ENCODE measurements around the gene VSIR.

Gene VSIR

DNA sequence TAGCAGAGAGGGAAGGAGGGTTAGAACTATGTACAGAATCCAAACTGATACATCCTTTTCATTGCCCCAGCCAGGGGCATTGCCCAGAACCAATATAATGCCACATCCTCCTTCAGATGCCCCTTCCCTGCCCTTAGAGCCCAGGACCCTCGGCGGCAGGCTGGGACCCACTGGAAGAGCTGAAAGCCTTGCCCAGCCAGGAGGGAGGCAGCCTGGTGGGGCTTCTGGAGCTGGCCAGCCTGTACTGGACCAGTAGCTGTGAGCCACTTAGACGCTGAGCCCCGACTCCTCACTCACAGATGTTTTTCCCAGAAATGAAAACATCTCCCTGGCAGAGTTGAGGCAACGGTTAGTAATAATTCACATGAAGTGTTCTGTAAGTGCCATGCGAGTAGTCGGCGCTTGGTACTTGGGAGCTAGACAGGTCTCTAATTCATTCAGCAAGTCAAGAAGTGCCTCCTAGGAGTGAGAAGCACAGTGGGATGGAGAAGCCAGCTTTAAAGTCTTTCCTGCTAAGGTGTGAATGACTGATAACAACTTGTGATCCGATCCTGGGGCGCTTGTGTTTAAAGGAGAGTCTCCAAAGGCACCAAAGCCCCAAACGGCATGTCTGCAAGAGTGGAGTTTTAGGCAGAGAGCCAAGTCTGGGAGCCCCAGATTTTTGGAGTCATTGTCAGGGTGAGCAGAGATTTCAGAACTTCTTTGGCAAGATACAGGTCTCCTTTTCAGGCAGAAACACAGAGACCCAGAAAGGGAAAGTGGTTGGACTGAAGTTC is 9.8 kb downstream of the VSIR start:
- DNase-seq, result no peak

DNA sequence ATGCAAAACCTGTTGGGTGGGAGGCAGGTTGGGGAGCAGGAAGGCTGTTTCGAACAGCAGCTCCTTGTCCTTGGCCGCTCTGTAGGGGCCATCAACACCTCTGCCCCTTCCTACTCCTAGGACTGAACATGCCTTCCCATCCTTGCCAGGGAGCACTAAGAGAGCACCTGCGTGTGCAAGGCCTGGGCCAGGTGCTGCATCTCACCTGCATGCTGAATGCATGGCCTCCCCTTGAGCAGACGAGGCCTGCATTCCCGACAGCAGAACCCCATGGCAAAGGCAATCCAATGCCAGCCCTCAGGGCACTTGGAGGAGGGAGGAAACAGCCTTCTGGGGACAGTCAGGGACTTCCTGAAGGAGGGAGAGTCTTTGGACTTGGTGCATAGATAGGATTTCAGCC is 11.0 kb downstream of the VSIR start:
- no peak for DNase-seq

DNA sequence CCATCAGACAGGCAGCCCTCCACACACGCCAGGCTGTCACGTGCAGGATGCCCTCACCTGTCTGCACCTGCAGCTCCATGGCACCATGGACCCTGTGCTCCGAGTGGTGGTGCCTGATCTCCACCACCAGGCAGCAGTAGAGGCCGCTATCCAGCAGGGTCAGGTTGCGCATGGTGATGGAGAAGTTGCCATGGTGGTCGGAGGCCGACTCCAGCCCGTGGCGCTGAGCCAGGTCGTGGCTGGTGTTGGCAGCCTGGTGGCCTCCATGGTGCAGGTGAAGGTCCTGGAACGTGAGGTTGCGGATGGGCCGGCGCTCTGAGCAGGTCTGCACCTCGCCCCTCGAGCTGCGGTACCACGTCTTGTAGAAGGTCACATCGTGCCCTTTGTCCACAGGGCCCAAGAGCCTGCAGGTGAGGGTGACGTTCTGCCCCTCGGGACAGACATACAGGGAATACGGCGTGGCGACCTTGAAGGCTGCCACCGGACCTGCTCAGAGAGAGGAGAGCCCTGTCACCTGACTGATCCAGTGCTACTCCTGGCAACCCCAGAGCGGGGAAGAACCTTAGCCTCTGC is 11.7 kb downstream of the VSIR start:
- DNase-seq, result no peak

DNA sequence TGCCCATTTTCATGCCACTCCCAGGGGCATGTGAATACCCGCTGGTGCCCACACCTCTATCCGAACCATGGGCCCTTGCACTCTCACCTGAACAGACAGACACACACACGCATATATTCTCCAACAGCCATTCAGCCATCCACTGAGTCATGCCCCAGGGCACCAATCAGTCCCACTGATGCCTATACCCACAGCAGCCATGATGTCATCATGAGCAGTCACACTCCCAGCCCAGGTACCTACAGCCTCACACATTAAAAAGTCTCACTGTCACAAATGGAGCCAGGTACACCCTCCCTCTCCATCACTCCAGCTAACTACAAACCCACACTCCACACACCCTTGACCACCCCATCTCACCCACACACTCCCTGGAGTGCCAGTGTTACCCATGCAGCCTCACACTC is 12.2 kb downstream of the VSIR start:
- DNase-seq, result no peak

DNA sequence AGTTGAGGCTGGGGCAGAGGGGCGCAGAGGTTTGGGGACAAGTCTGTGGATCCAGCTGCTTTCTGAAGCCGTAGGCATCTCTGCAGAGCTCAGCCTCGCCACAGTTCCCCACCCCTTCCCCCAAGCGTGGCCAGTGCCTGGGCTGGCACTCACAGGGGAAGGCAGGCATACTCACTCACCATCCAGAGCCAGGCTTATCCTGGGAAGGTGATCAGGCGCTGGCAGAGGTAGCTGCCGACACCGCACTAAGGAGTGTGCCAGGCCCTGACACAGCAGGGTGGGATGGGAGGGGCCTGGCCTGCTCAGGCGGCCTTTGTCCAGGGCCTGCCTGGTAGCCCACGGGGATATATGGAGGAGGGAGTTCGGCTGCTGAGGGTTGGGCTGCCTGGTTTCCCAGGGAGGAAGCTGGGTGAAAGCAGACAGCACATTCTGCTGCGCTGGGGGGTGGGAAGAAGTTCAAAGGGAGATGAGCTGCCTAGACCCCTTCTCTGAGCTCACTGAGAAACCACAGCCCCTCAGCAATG is 15.9 kb downstream of the VSIR start:
- DNase-seq, result no peak

DNA sequence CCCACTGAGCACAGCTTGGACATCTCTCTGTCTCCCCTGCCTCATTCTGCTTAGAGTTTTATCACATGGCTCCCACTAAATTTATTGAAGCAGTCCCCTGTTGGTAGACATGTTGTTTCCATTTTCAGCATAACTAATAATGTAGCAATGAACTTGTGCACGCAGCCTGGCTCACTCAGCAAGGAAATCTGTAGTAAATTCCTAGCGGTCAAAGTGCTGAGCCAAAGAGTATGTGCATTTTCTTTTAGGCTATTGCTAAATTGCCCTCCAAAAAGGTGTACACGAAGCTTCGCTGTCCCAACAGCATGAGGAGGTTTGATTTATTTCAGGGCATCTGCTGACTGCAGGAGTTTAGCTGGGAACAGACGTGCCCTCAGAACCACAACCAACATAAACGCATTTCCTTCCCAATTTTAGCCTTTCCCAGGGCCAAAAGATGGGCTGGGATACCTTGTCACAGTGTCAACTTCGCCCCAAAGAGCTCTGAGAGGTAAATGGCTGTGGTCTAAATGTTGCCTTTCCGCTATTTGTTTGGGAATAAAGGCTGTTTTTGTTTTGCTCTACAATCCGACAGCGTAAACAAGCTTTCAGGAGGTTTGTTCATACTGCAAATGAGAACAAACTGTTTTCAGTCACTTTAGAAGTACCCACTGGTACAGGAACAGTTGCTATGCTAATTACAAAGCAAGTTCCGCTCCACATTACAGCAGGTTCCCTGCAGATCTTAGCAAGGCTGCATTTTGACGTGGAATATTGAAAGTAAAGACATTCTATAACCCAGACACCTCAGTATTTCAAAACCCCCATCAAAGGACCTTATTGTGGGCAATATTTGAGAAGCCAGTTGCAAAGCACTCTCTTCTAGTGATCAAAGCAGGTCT is 16.8 kb downstream of the VSIR start:
- DNase-seq, result no peak

DNA sequence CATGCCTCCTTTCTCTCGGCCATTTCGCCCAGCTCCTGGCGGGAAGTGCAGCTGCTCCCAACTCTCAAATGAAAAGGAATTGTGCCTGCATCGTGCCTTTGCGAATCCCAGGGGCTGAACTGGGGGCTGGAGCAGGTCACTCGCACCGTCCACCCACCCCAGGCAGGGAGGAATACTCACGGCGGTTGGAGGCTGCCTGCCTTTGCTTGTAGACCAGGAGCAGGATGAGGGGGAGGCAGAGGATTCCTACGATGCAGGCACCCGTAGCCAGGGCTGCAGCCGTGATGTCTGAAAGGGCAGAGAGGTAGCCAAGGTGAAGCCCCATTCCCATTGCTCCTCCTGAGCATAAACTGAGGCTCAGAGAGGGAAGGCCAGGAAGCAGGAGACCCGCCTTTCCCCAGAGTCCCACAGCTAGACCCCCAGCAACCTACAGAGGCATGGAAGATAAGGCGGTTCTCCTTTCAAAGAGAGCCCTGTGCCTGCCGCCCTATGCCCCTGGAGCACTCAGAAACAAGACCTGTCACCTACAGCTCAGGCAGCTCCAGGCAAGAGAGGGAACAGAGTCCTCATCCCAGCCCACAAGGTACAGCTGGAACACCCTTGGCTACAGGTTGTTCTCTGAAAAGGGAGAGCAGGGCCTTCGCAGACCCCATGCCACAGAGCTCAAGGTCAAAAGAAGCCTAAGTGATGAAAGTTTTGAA is 18.0 kb downstream of the VSIR start:
- DNase-seq, result no peak

DNA sequence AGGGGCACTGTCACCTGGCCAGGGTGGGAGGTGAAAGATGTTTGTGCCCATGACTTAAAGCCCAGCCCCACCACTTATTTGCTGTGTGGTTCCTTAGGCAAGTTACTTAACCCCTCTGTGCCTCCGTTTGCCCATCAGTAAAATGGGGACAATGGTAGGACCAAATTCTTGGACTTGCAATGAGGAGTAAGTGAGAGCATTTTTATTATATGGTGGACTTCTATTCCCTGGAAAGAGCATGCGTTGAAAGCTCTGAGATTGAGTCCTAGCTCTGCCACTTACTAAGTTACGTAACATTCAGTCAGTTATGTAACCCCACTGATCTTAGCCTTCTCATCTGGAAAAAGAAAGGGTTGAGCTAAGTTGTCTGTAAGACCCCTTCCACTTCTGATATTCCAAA is 18.8 kb downstream of the VSIR start:
- no peak for DNase-seq

DNA sequence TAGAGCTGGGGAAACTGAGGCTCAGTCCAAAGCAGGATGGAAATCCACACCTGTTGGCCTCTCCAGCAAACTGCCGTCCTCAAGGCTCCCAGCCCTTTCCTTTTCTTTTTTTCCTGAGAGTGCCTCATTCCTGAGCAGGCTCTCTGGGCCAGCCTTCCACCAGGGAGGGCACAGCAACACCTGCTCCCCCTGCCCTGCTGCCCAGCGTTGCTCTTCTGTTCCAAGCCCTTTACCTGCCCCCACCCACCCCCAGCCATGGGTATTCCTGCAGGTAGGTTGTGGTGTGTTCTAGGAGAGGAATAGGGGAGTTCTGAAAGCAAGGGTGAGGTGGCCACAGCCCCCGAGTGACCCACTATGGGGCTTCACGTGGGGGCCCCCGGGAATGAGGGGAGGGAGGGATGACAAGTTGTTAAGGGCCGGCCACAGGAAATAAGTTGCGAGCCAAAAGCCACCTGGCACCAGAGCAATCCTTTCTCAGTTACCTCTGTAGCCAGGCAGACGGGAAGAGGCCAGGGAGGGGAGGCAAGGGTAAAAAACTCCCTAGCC is 19.3 kb downstream of the VSIR start:
- DNase-seq, result no peak

DNA sequence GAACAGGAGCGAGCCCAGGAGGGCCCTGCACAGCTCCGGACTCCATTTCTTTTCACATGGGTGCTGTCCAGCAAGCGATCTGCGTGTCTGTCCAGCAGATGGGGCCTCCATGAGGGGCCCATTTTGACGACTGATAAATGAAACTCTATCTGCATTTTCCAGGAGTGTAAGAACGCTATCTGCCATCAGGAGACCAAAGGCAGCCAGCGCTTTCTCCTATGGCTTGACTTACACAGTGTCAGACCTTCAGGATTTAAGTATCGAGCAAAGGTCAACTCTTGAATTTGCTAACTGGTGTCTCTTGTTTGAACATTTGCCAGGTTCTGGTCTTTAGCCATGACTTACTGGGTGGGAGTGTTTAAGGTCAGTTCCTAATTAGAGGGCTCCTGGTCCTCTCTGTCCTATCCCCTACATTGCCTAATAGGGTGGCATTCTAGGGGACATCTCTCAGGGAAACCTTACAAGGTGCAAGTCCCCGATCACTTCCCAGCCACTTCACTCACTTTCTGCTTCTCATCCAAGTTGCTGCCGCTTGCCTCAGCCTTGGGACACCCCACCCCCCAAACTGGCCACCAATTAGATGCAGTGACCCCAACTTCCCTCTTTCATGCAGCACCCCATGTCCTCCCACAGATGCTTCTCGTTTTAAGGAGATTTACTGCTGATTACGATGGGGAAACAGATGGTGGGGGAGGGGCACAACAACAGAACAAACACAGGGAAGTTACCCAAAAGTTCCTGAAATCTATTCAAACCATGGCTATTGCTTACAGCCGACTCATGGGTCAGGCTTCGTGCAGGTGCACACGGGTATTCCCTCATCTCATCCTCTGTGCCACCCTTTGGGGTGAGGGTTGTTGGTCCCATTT is 20.0 kb downstream of the VSIR start:
- no peak for DNase-seq

DNA sequence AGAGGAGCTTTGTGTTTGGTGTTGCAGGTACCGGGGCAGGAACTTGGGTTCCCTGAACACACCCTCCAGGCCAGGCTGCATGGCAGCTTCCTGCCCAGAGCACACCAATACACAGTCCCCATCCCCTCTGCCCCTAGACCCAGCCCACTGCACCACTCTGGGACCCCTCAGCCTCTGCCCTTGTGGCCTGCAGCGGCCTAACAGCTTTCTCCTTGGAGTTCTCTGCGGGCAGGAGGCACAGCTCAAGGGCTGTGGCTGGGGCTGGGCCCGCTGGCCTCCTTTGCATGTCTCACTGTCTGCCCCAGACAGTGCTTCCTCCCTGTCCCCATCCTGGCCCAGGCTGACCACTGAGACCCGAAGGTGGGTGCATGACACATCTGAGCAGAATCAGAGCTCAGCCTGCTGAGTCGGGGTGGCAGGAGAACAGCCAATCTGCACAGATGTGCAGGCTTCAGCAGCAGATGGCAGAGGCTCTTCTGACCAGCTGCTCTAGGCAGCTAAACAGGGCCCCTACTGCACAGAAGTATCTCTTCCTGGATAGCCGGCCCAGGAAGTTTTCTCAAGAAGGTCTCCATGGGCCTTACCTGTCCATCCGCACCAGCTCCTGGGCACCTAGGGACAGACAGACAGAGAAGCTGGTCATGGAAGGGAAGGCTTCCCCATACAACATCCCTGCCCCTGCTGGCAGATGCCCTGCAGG is 20.8 kb downstream of the VSIR start:
- DNase-seq, result no peak

DNA sequence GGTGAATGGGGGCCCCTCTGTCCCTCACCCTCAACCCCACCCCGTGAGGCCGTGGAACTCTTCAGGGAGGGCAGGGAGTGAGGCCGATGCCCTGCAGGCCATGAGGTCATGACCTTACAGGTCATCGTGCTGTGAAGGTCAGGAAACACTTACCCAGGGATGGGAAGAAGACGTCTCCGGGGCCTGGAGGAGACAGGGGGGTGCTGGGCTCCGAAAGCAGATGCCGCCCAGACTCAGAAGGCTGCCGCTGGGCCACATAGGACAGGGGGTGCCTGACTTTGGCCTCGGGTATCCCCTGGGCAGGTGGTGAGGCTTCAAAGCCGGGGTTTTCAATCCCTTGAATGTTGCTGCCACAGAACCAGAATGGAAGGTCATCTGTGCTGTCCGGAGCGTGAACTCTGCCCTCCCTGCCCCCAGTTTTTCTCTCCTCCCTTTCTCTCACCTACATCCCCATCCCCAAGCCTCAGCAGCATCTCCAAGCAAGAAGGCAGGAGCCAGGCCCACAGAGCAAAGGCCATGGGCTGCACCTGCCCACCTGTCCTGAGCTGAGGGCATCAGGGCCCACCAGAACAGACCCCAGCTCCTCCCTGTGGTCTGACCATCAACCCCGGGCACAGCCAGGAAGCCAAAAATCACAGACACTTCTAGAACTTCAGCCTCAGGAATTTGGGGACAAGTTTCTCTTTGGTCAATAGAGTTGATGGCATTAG is 21.6 kb downstream of the VSIR start:
- DNase-seq, result no peak

DNA sequence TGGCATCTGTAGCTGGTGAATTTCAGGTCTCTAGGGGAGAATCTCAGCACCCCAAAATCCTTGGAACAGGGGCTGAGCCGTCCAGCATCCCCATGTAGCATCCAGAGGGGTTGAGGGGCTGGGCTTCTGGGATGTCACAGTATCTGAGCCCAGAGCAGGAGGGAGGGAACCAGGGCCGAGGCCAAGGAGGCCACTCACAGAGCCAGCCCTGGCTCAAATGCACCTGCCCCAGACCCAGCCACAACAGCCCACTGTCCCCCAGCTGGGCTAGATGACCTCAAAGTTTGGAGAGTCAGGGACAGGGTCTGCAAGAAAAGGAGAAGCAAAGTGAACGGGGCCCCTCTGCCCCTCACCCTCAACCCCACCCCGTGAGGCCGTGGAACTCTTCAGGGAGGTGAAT is 22.3 kb downstream of the VSIR start:
- no peak for DNase-seq

DNA sequence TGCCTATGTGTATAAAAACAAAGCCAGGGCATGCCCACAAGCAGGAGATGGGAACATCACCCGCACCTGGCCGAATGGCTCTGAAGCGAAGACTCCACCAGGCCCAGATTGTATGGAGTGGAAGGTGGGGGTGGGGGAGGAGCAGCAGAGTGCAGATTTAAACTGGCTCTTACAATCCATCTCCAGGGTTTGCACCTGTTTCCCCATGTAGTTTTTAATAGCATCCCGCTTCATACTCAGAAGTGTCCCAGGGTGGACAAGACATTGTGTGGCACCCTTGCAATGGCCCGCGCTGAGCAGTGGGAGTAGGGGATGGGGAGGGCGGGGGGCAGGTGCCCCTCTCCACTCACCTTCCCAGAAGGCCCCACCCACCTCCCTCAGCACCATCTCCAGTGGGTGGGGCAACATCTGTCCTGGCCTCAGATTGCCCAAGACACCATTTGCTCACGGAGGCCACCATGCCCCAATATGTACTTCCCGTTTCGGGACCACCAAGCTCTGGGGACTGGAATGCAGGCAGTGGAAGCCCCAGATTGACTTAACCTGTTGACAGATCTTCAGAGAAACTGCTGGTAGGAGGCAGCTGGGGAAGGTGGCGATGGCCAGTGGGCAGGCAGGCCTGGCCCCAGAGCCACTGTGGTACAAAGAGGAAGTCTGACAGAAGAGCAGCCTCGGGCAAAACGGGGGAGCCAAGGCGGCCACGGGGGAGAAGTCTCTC is 23.0 kb downstream of the VSIR start:
- peak; percentile 41 for DNase-seq

DNA sequence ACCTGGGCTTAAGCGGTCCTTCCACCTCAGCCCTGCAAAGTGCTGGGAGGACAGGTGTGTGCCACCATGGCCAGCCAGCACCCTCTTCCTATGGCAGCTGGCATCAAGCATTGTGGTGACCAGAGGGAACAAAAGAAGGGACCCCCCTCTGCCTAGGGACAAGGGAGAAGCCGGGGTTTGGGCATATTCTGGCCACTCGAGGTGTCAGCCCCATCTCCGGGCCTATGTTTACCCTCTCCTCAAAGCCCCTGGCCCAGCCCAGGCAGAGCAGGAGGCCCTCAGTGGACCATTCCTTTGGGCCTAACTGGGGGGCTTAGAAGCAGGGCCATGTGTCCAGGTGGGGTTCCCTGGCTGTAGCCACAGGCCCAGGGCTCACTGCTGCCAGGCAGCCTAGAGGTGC is 23.9 kb downstream of the VSIR start:
- no peak for DNase-seq

DNA sequence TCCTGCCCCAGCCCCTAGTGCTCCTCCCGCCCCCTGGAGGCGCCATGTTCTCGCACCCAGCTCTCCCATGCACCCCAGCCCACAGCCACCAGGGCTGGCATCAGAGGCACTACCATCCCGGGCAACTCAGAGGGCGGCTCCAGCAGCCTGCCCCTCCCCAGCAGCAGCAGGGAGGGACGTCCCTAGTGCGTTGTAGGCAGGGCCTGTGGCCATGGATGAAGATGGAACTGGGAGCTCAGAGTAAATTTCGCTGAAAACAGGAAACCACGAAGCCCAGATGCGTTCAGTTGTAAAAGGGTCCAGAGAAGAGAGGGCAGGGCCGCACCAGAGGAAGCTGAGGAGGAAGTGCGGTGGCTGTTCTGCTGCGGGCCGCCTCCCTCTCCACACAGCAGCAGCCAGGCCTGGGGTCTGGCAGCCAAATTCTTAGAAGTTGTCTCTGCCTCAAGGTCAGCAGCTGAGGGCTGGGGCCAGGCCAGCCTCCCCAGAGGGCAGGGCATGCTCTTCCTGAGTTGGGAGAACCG is 24.6 kb downstream of the VSIR start:
- no peak for DNase-seq

DNA sequence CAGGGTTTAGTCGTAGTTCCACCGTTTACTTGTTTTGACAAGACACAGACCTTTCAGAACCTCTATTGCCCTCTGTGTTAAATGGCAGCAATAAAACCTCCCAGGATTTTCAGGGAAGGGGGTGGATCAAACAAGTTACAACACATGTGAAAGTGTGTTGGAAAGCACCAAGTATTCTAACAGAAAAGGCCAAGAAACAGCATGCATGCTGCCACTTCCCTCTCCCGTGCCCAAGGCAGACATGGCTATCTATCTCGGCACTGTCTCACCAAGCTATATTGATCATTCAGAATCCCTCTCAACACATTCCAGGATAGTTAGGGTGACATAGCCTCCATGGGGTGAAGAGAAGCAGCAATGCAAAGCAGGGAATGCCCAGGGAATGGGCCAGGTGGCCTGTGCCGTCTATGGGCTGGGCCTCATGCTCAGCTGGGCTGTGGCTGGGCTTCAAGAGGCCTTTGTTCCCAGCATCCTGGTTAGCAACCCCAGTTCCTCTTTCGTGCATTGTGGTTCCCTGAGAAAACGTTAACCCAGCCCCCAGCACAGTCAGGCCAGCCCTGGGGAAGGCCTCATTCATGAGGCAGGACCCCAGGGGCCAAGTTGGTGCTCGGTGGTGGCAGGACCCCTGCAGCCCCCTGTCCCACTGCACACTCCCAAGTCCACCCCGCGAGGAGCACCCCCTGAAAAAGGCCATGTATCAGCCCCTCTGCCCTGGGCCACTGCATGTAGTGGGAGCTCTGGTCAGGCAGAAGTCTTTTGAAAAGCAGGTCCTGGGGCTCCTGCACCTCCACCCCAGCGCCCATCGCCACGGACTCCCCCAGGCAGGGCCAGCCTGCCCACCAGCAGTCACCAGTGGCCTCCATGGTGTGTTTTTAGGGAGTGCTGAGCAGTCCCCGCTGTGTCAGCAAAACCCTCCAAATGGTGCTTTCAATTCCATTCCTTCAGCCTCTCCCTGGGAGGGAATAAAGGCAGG is 25.5 kb downstream of the VSIR start:
- DNase-seq, result no peak

DNA sequence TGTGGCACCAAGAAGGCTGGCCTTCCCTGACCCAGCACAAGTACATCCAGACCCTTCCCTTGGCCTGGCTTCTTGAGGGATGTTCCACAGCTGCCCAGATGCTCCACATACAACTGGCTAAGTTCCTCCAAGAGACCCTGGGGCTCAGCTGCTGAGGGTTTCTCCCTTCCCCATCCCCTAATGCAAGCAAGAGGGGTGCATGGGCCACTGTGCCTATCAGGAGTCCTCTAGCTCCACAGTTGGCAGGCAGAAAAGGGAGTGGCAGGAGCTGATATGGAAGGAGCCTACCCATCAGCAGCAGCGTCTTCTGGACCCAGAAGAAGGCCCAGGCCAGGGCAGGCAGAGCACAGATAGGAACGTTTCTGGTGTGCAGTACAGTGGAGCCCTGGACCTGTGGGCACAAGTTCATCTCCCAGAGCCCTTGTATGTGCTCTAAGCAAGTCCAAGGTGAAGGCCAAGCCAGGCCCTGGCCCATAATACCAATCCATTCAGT is 26.2 kb downstream of the VSIR start:
- DNase-seq, result no peak

All from NCI-H510A treated with DMSO at 0.1 percent for 48 hours (cell line).